HepG2 (cell line): ENCODE results near the gene EPHA2. TPM values are rescaled to one million over a fixed set of nuclear protein-coding genes. Genes with fewer than 3 reads are reported as not detected.

Source experiments
- E2F1 ChIP-seq: sonication (generic); formaldehyde crosslinking; IDR thresholded peaks from 2 replicates; pipeline ENCODE4 v1.5.0; 2020; ENCODE audit warnings: missing genetic modification reagents
- ERF ChIP-seq: IDR thresholded peaks from 2 replicates; pipeline ENCODE4 v1.6.1; 2018; ENCODE audit warnings: missing biosample characterization, missing genetic modification reagents
- GPN1 ChIP-seq: sonication (generic); formaldehyde crosslinking; IDR thresholded peaks from 2 replicates; pipeline ENCODE4 v1.5.1; 2020; ENCODE audit warnings: missing genetic modification reagents, borderline replicate concordance
- GZF1 ChIP-seq: sonication (generic); formaldehyde crosslinking; IDR thresholded peaks from 2 replicates; pipeline ENCODE4 v1.5.1; 2020; ENCODE audit warnings: mild to moderate bottlenecking, missing genetic modification reagents
- MAX ChIP-seq: IDR thresholded peaks from 2 replicates; pipeline ENCODE4 v1.6.1; 2012; ENCODE audit warnings: inconsistent platforms
- NR2F2 ChIP-seq: IDR thresholded peaks from 2 replicates; pipeline ENCODE4 v1.6.1; 2012; ENCODE audit warnings: low read depth, inconsistent platforms, borderline replicate concordance
- PHB2 ChIP-seq: fragments of 450-650 bp; IDR thresholded peaks from 2 replicates; pipeline ENCODE4 v1.6.1; 2018; ENCODE audit not compliant: partially characterized antibody
- PPARG ChIP-seq: conservative IDR thresholded peaks from 2 replicates; pipeline ENCODE4 v1.6.1; 2016; ENCODE audit warnings: missing biosample characterization, missing genetic modification reagents
- RERE ChIP-seq: IDR thresholded peaks from 2 replicates; pipeline ENCODE4 v1.6.1; 2016; ENCODE audit warnings: low read depth, missing genetic modification reagents, missing compliant biosample characterization
- REXO4 ChIP-seq: sonication (generic); formaldehyde crosslinking; IDR thresholded peaks from 2 replicates; pipeline ENCODE4 v1.8.0; 2022; ENCODE audit warnings: missing genetic modification reagents, mild to moderate bottlenecking, borderline replicate concordance
- RFX5 ChIP-seq: IDR thresholded peaks from 2 replicates; pipeline ENCODE4 v1.6.1; 2011; ENCODE audit warnings: low read depth, low read length, improper control_type of control experiment
- SAFB2 ChIP-seq: sonication (generic); formaldehyde crosslinking; IDR thresholded peaks from 2 replicates; pipeline ENCODE4 v1.5.1; 2020; ENCODE audit warnings: missing genetic modification reagents, low read depth, mild to moderate bottlenecking, borderline replicate concordance
- SAP130 ChIP-seq: IDR thresholded peaks from 2 replicates; pipeline ENCODE4 v1.6.1; 2016; ENCODE audit warnings: low read depth
- SMARCC2 ChIP-seq: fragments of 450-650 bp; IDR thresholded peaks from 2 replicates; pipeline ENCODE4 v1.6.1; 2017; ENCODE audit warnings: antibody characterized with exemption, mild to moderate bottlenecking
- YY1 ChIP-seq: IDR thresholded peaks from 2 replicates; pipeline ENCODE4 v1.6.1; 2011; ENCODE audit warnings: low read length, low read depth, moderate library complexity, mild to moderate bottlenecking; ENCODE audit not compliant: insufficient read depth, insufficient replicate concordance
- ZBTB7B ChIP-seq: sonication (generic); formaldehyde crosslinking; IDR thresholded peaks from 2 replicates; pipeline ENCODE4 v1.4.0; 2020; ENCODE audit warnings: missing genetic modification reagents
- ZC3H4 ChIP-seq: sonication (generic); formaldehyde crosslinking; IDR thresholded peaks from 2 replicates; pipeline ENCODE4 v1.4.0; 2020; ENCODE audit warnings: missing genetic modification reagents, borderline replicate concordance
- ZFP82 ChIP-seq: sonication (generic); formaldehyde crosslinking; IDR thresholded peaks from 2 replicates; pipeline ENCODE4 v1.5.1; 2020; ENCODE audit warnings: mild to moderate bottlenecking, missing genetic modification reagents, borderline replicate concordance
- ZNF589 ChIP-seq: sonication (generic); formaldehyde crosslinking; conservative IDR thresholded peaks from 2 replicates; pipeline ENCODE4 v1.8.0; 2022; ENCODE audit warnings: mild to moderate bottlenecking, moderate library complexity, missing genetic modification reagents
- ZNF660 ChIP-seq: sonication (generic); formaldehyde crosslinking; IDR thresholded peaks from 2 replicates; pipeline ENCODE4 v1.5.1; 2020; ENCODE audit warnings: mild to moderate bottlenecking, low read depth, missing genetic modification reagents, borderline replicate concordance
- ZNF784 ChIP-seq: sonication (generic); formaldehyde crosslinking; IDR thresholded peaks from 2 replicates; pipeline ENCODE4 v1.5.1; 2020; ENCODE audit warnings: missing genetic modification reagents, mild to moderate bottlenecking, borderline replicate concordance
- ZNF841 ChIP-seq: sonication (generic); formaldehyde crosslinking; IDR thresholded peaks from 2 replicates; pipeline ENCODE4 v1.8.1; 2023; ENCODE audit warnings: missing genetic modification reagents, borderline replicate concordance
- ZNF883 ChIP-seq: sonication (generic); formaldehyde crosslinking; IDR thresholded peaks from 2 replicates; pipeline ENCODE4 v1.5.1; 2020; ENCODE audit warnings: mild to moderate bottlenecking, missing genetic modification reagents; ENCODE audit errors: not compliant biosample characterization
- polyA plus RNA-seq, 8 experiments: library from polyadenylated mRNA; depleted of rRNA in 3 of 8; stranded (reverse) in 7 of 8; unstranded in 1 of 8; fragments of >200 nt; fragmentation: Illumina TruSeq in 4 of 8; extraction: Trizol in 4 of 8; gene quantifications; 2 replicates each; pipeline versions ENCODE4 v1.2.1 to v1.2.3, GENCODE V29; 2011 to 2016; ENCODE audit warnings: low read depth in 4 of 8, missing spikeins in 1 of 8, mixed read lengths in 1 of 8; ENCODE audit not compliant: insufficient read depth in 1 of 8
- total RNA-seq, 5 experiments: library from RNA; depleted of rRNA; stranded (reverse); fragments of >200 nt; fragmentation: Illumina TruSeq; extraction: Trizol; gene quantifications; 2 replicates each; pipeline ENCODE4 v1.2.3, GENCODE V29; 2016; ENCODE audit warnings: low read depth in 1 of 5

The EPHA2 gene
- total and polyA plus RNA-seq, 2 of the 13 experiments (the other 11 are each of a cell fraction or from before 2014, with no cell fraction given): 33.6 to 53.6 TPM

GRCh38 chr1:16146279-16147155 lies 9.4 kb downstream of the EPHA2 start (continued):
- TF ChIP-seq RERE (CRISPR knock-in tag): peak; percentile 44; the same call in 1 of the 2 replicates
- TF ChIP-seq SMARCC2: no peak
- peak; percentile 62 for TF ChIP-seq YY1
- no peak for TF ChIP-seq PHB2
- no peak for TF ChIP-seq GZF1
- peak; percentile 62 for TF ChIP-seq SAP130 (CRISPR knock-in tag)
- TF ChIP-seq ZNF883 (CRISPR knock-in tag): peak; percentile 16
- no peak for TF ChIP-seq ZNF589 (CRISPR knock-in tag)
- TF ChIP-seq GPN1 (CRISPR knock-in tag): no peak
- peak; percentile 46 for TF ChIP-seq MAX
- no peak for TF ChIP-seq ZFP82
- no peak for TF ChIP-seq PPARG (CRISPR knock-in tag)
- no peak for TF ChIP-seq NR2F2
- no peak for TF ChIP-seq ZNF841 (CRISPR knock-in tag)
- TF ChIP-seq RFX5: no peak
- no peak for TF ChIP-seq ZNF660 (CRISPR knock-in tag)
- TF ChIP-seq ZNF784: peak; percentile 73
- TF ChIP-seq ERF (CRISPR knock-in tag): no peak
- TF ChIP-seq E2F1: 0 out of 2 replicates have a peak, but pooled peaks have one; percentile 5
- TF ChIP-seq ZBTB7B: peak; percentile 84
- TF ChIP-seq SAFB2: no peak
- TF ChIP-seq ZC3H4: no peak
- TF ChIP-seq REXO4: no peak
